Liver (tissue), 9 donors: ENCODE data around the gene CTNNA2. TPM values are rescaled to one million over a fixed set of nuclear protein-coding genes. Genes with fewer than 3 reads are reported as not detected.

Experiments
- DNase-seq: peaks from one replicate; pipeline ENCODE4 v3.0.0-alpha.2; 2017; ENCODE audit warnings: low spot score
- H3K27ac ChIP-seq, 2 donors: one replicate each; pipeline ENCODE4 v1.7.0; 2013; ENCODE audit warnings: inconsistent platforms in 2 of 2, low read length in 2 of 2, control low read depth in 1 of 2, low read depth in 1 of 2, mild to moderate bottlenecking in 1 of 2
- H3K27me3 ChIP-seq, 4 donors: one replicate each; pipeline versions ENCODE4 v1.6.1 to v1.7.0; 2013; ENCODE audit warnings: low read length in 3 of 4, inconsistent platforms in 1 of 4, mild to moderate bottlenecking in 1 of 4, moderate library complexity in 1 of 4; ENCODE audit not compliant: control insufficient read depth in 4 of 4, insufficient read depth in 4 of 4
- H3K36me3 ChIP-seq, 4 donors: one replicate each; pipeline versions ENCODE4 v1.6.1 to v1.7.0; 2013; ENCODE audit warnings: low read length in 3 of 4, mild to moderate bottlenecking in 3 of 4, low read depth in 1 of 4, moderate library complexity in 1 of 4; ENCODE audit not compliant: control insufficient read depth in 4 of 4, insufficient read depth in 3 of 4
- H3K4me1 ChIP-seq, 4 donors: one replicate each; pipeline versions ENCODE4 v1.6.1 to v1.7.0; 2013; ENCODE audit warnings: low read length in 3 of 4, mild to moderate bottlenecking in 3 of 4, moderate library complexity in 1 of 4; ENCODE audit not compliant: control insufficient read depth in 4 of 4, insufficient read depth in 4 of 4
- H3K4me3 ChIP-seq, 3 donors: one replicate each; pipeline versions ENCODE4 v1.6.1 to v1.7.0; 2013; ENCODE audit warnings: low read length in 3 of 3, control low read depth in 1 of 3, low read depth in 1 of 3, mild to moderate bottlenecking in 1 of 3
- H3K9ac ChIP-seq, 2 donors: one replicate each; pipeline ENCODE4 v1.7.0; 2013; ENCODE audit warnings: low read length in 2 of 2, mild to moderate bottlenecking in 2 of 2, moderate library complexity in 2 of 2, control low read depth in 1 of 2, low read depth in 1 of 2
- H3K9me3 ChIP-seq, 4 donors: one replicate each; pipeline versions ENCODE4 v1.6.1 to v1.7.0; 2013; ENCODE audit warnings: low read length in 3 of 4; ENCODE audit not compliant: control insufficient read depth in 4 of 4
- EGR1 ChIP-seq, 2 donors: IDR thresholded peaks; 2 replicates each; pipeline ENCODE4 v1.6.1; 2016 to 2018; ENCODE audit warnings: antibody characterized with exemption in 2 of 2, low read depth in 2 of 2
- FOXA1 ChIP-seq: IDR thresholded peaks from 2 replicates; pipeline ENCODE4 v1.6.1; 2016; ENCODE audit warnings: antibody characterized with exemption
- FOXA2 ChIP-seq: IDR thresholded peaks from 2 replicates; pipeline ENCODE4 v1.6.1; 2016; ENCODE audit warnings: antibody characterized with exemption
- GABPA ChIP-seq, 2 donors: IDR thresholded peaks in 1 of 2; conservative IDR thresholded peaks in 1 of 2; 2 replicates each; pipeline ENCODE4 v1.6.1; 2016; ENCODE audit warnings: antibody characterized with exemption in 2 of 2, mild to moderate bottlenecking in 1 of 2, moderate library complexity in 1 of 2
- HNF4G ChIP-seq: IDR thresholded peaks from 2 replicates; pipeline ENCODE4 v1.6.1; 2016; ENCODE audit warnings: antibody characterized with exemption
- JUND ChIP-seq, 2 donors: IDR thresholded peaks; 2 replicates each; pipeline ENCODE4 v1.6.1; 2016; ENCODE audit warnings: antibody characterized with exemption in 2 of 2
- NR2F2 ChIP-seq: IDR thresholded peaks from 2 replicates; pipeline ENCODE4 v1.6.1; 2016; ENCODE audit warnings: antibody characterized with exemption
- RAD21 ChIP-seq, 2 donors: IDR thresholded peaks; 2 replicates each; pipeline ENCODE4 v1.6.1; 2016; ENCODE audit warnings: antibody characterized with exemption in 2 of 2, mild to moderate bottlenecking in 2 of 2
- REST ChIP-seq: IDR thresholded peaks from 2 replicates; pipeline ENCODE4 v1.6.1; 2016; ENCODE audit warnings: antibody characterized with exemption, mild to moderate bottlenecking
- RXRA ChIP-seq, 2 donors: IDR thresholded peaks; 2 replicates each; pipeline ENCODE4 v1.6.1; 2017 to 2018; ENCODE audit warnings: antibody characterized with exemption in 2 of 2, mild to moderate bottlenecking in 1 of 2
- SP1 ChIP-seq: IDR thresholded peaks from 2 replicates; pipeline ENCODE4 v1.6.1; 2018; ENCODE audit warnings: antibody characterized with exemption, mild to moderate bottlenecking
- TAF1 ChIP-seq: conservative IDR thresholded peaks from 2 replicates; pipeline ENCODE4 v1.6.1; 2016; ENCODE audit warnings: antibody characterized with exemption, mild to moderate bottlenecking
- ZBTB33 ChIP-seq: IDR thresholded peaks from 2 replicates; pipeline ENCODE4 v1.6.1; 2016; ENCODE audit warnings: antibody characterized with exemption
- WGBS: extraction: QIAGEN DNeasy Blood & Tissue Kit; methylation state at CpG from one replicate; pipeline ENCODE4 v1.1.7; 2013; 5-methylcytosine and 5-hydroxymethylcytosine counted together
- polyA plus RNA-seq, 2 donors: library from polyadenylated mRNA; stranded (reverse) in 1 of 2; unstranded in 1 of 2; fragments of 200-250 nt in 1 of 2; fragments of >200 nt in 1 of 2; fragmentation: Nextera tagmentation in 1 of 2; extraction: Ambion mirVana in 1 of 2; gene quantifications; one replicate each; pipeline versions ENCODE4 v1.2.1 to v1.2.3, GENCODE V29; 2013 to 2015
- total RNA-seq, 2 donors: library from RNA; depleted of rRNA; stranded (reverse); fragments of >200 nt; gene quantifications; one replicate each; pipeline ENCODE4 v1.2.3, GENCODE V29; 2014
- TF ChIP-seq, protein P1 (sequence below): IDR thresholded peaks from 2 replicates; pipeline ENCODE4 v1.6.1; 2016; ENCODE audit warnings: antibody characterized with exemption
- TF ChIP-seq, protein P2 (sequence below): IDR thresholded peaks from 2 replicates; pipeline ENCODE4 v1.6.1; 2016; ENCODE audit warnings: antibody characterized with exemption
- TF ChIP-seq, protein P3 (sequence below): fragments of 150-350 bp; IDR thresholded peaks from 2 replicates; pipeline ENCODE4 v1.5.1; 2017; ENCODE audit warnings: improper control_type of control experiment, low read depth, low read length; ENCODE audit not compliant: missing input control
- donor health status: healthy.
- donor health status: healthy.
- donor health status: healthy.
- donor health status: healthy.
- donor health status: healthy.

The CTNNA2 gene
- total and polyA plus RNA-seq, 4 donors = 0.05 TPM; not detected in 3

- Histone ChIP-seq H3K9me3 (no peaks in the 10 kb centered on the region), H3K4me1 (no peaks in the 10 kb centered on the region), H3K9ac (no peak overlapping the region), H3K27me3 (no peaks in the 10 kb centered on the region), H3K27ac (no peak overlapping the region), H3K4me3 (no peak overlapping the region), H3K36me3 (no peaks in the 10 kb centered on the region)
- 66% methylated on average over 1 of the region's 1 CpG for WGBS
- no peak for DNase-seq
- TF ChIP-seq FOXA1 = no peak
- TF ChIP-seq, protein P1, sequence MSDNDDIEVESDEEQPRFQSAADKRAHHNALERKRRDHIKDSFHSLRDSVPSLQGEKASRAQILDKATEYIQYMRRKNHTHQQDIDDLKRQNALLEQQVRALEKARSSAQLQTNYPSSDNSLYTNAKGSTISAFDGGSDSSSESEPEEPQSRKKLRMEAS = no peak
- no peak for TF ChIP-seq FOXA2
- no peak for TF ChIP-seq TAF1
- no peak for TF ChIP-seq RAD21 (IDR thresholded peaks at IDR 0.05)
- no peak for TF ChIP-seq NR2F2
- TF ChIP-seq EGR1 (IDR thresholded peaks at IDR 0.05; ENCODE audit: low read depth in 2 of 2) = no peak
- no peak for TF ChIP-seq ZBTB33
- TF ChIP-seq, protein P2, sequence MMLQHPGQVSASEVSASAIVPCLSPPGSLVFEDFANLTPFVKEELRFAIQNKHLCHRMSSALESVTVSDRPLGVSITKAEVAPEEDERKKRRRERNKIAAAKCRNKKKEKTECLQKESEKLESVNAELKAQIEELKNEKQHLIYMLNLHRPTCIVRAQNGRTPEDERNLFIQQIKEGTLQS = no peak
- TF ChIP-seq GABPA (IDR thresholded peaks at IDR 0.05 in 1 of 2, conservative IDR thresholded peaks at IDR 0.05 in 1 of 2) = no peak
- TF ChIP-seq JUND (IDR thresholded peaks at IDR 0.05) = no peak
- no peak for TF ChIP-seq REST
These were observed 993.7 kb downstream of the CTNNA2 start for GRCh38 chr2:80506563-80506962.

GRCh38 chr2:80510716-80511115, 997.9 kb downstream of the CTNNA2 start:
- no peak for TF ChIP-seq NR2F2
- no peak for DNase-seq
- H3K27ac ChIP-seq = no peak overlapping the region
- no peaks in the 10 kb centered on the region for H3K27me3 ChIP-seq
- H3K9me3 ChIP-seq = no peaks in the 10 kb centered on the region
- H3K4me3 ChIP-seq = no peak overlapping the region
- H3K4me1 ChIP-seq = no peaks in the 10 kb centered on the region
- no peak overlapping the region for H3K9ac ChIP-seq
- WGBS = 55% methylated on average over 3 of the region's 3 CpGs
- H3K36me3 ChIP-seq = no peaks in the 10 kb centered on the region

- 84% methylated on average over 3 of the region's 3 CpGs for WGBS
- H3K9ac ChIP-seq = no peak overlapping the region
- H3K4me1 ChIP-seq = no peaks in the 10 kb centered on the region
- no peak for DNase-seq
- no peaks in the 10 kb centered on the region for H3K9me3 ChIP-seq
- TF ChIP-seq GABPA (IDR thresholded peaks at IDR 0.05 in 1 of 2, conservative IDR thresholded peaks at IDR 0.05 in 1 of 2) (no peak), SP1 (no peak), NR2F2 (no peak), ZBTB33 (no peak), RXRA (IDR thresholded peaks at IDR 0.05) (no peak), HNF4G (no peak), FOXA2 (no peak), JUND (IDR thresholded peaks at IDR 0.05) (no peak)
- TF ChIP-seq, protein P3, sequence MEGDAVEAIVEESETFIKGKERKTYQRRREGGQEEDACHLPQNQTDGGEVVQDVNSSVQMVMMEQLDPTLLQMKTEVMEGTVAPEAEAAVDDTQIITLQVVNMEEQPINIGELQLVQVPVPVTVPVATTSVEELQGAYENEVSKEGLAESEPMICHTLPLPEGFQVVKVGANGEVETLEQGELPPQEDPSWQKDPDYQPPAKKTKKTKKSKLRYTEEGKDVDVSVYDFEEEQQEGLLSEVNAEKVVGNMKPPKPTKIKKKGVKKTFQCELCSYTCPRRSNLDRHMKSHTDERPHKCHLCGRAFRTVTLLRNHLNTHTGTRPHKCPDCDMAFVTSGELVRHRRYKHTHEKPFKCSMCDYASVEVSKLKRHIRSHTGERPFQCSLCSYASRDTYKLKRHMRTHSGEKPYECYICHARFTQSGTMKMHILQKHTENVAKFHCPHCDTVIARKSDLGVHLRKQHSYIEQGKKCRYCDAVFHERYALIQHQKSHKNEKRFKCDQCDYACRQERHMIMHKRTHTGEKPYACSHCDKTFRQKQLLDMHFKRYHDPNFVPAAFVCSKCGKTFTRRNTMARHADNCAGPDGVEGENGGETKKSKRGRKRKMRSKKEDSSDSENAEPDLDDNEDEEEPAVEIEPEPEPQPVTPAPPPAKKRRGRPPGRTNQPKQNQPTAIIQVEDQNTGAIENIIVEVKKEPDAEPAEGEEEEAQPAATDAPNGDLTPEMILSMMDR = no peak
- peaks cover 0 to 2% (median 0%) of the 10 kb centered on the region in 4 donors for H3K27me3 ChIP-seq
- H3K4me3 ChIP-seq = no peak overlapping the region
- no peaks in the 10 kb centered on the region for H3K36me3 ChIP-seq
- no peak overlapping the region for H3K27ac ChIP-seq
These were observed 1003.1 kb downstream of the CTNNA2 start for GRCh38 chr2:80515964-80516363.
